ENCODE results near the gene TMIGD3.

DNA sequence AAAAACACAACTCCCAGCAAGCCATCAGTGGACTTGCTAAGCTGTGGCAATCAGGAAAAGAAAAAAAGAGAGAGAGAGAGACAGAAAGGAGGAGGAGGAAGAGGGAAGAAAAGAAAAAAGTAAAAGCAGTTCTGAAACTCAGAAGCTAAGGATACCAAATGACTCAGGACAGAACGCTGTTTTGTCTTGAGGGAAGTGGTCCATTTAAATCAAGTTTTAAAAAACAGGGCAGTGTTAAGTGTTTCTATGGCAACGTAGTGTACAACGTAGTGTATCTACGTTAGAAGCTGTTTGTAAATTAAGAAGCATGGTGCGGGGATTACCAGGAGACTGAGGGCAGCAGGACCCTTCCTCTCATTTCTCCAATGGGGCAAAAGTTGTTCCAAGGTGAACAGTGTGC lies 5.8 kb downstream of the TMIGD3 start:
- TF ChIP-seq, protein P1, sequence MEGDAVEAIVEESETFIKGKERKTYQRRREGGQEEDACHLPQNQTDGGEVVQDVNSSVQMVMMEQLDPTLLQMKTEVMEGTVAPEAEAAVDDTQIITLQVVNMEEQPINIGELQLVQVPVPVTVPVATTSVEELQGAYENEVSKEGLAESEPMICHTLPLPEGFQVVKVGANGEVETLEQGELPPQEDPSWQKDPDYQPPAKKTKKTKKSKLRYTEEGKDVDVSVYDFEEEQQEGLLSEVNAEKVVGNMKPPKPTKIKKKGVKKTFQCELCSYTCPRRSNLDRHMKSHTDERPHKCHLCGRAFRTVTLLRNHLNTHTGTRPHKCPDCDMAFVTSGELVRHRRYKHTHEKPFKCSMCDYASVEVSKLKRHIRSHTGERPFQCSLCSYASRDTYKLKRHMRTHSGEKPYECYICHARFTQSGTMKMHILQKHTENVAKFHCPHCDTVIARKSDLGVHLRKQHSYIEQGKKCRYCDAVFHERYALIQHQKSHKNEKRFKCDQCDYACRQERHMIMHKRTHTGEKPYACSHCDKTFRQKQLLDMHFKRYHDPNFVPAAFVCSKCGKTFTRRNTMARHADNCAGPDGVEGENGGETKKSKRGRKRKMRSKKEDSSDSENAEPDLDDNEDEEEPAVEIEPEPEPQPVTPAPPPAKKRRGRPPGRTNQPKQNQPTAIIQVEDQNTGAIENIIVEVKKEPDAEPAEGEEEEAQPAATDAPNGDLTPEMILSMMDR (IDR thresholded peaks at IDR 0.05; ENCODE audit: low read depth, low read length, poor library complexity, severe bottlenecking), result no peak
- no peak for TF ChIP-seq EZH2phosphoT487 (IDR thresholded peaks at IDR 0.05; ENCODE audit: borderline replicate concordance, low read length)
